ENCODE results near the gene P2RY13.

P2RY13 gene

DNA sequence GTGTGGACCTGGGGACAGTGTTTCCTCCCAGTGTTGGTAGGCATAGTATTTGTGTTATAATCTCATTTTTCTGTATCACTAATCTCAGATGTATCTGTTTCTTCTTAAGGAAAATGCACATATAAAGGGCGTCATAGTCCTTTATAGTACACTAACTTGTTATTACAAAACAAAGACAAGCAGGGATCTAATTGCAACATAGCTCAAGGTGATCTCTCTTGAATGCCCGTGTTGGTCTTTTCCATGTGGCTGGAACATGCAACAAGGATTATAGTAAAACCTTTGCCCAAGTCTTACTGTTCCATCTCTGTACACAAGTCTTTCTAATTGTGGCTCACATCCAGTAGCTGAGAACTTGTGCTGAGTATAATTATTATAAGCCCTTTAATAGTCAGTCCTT, 9.2 kb downstream of the P2RY13 start:
- no peak for DNase-seq (ENCODE audit: low spot score)

DNA sequence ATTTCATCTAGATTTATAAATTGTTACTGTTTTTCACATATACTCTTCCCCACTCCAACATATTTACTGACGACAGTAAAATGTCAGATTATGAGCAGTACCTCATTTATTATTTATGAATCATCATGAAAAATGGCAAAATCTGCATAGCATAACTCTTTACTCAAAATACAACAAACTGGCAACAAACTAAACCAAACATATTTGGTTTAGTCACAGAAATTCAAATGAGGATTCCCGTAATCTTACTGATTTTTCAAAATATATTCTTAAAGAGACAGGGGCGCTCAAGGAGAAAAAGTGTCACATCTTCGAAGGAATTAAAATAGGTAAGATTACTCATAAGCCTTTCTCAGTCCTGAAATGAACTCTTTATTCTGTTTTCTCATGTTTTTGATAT, 9.7 kb downstream of the P2RY13 start:
- DNase-seq (ENCODE audit: low spot score) = peak; percentile 50

DNA sequence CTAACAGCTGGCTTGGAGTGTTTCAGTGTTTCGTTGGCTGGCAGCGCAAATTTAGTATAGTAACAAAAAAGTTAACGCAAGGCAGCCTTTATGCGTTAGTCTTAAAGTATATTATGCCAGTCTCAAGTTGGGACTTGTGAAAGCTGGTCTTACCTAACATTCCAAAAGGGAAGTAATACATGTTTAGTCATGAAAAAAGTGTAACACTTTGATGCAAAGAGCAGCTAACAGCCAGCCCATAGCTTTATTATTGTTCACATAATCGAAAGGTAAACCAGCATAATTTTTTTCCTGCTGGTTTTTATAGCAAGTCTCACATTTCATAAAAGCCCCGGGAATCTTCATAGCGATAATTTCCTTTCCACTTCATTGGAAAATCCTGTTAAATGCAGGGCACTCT, 10.4 kb downstream of the P2RY13 start:
- DNase-seq (ENCODE audit: low spot score) = no peak

DNA sequence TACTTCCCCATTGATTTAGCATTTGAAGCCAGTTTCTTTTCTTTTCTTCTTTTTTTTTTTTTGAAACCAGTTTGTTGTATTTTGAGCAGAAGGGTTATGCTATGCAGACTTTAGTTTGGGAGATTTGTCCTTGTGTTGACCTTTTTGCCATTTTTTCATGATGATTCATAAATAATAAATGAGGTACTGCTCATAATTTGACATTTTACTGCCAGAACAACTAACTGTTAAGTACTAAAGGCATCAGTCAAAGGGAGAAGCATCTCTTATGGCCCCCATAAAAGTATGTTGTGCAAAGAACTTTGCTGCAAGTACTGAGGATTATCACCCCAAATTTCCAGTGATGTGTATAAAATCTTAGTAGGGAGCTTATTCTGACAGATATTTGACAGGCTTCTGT, 11.0 kb downstream of the P2RY13 start:
- DNase-seq (ENCODE audit: low spot score) = no peak

DNA sequence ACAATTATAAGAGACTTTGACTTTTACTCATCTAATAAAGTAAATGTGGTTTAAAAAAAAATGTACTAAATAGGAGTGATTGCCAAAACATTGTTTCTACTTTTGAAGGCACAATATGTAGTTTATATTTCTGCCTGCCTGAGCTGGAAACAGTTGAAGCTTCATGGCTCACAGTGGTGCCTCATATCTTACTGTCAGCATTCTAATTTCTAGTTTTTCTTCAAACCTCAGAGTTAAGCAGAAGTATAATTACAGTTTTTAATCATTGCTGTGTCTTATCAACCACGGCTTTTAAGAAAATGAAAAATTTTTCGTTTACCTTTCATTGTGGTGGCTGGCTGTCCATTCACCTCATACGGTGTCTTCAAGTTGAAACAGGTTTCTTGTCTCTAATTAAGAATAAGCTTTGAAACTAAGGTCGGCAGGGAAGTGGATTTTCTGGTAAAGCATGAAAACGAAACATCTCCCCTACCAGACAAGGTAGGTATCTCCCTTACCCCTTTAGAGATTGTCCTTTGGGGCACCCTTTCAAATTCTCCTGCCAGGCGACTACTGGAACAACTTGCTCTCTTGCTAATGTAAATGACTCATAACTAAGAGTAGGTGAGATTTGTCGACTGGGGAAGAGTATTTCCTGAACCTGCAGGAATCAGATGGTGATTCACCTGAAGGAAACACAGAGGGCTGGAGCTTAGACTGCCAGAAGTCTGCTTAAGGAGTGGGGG, 12.9 kb downstream of the P2RY13 start, which contains the start of gene GPR87:
TSS of gene GPR87 (minus strand) at position 554 of the 725 bp plus-strand sequence. CDS start 16,720 bp downstream, outside the sequence.
- DNase-seq (ENCODE audit: low spot score) = peak; percentile 82

- no peak for DNase-seq (ENCODE audit: low spot score)
These were observed 13.5 kb downstream of the P2RY13 start for GRCh38 chr3:151315846-151316245.

DNA sequence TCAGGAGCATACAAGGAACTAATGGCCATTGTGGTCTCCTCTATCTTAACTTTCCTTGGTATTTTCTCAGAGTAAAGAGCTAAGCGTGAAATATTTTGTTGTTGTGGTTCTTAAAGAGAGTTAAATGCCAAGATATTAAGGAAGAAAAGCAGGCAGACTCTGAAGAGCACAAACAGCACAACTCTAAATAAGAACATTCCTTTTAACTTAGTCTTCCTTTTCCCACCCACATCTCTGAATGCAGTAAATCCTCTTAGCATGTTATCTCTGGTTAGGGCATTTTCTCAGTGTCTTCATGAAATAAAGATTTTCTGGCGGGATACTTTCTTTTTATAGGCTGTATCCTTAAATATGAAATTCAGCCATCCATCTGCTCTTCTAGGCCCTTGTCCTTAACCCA, 14.2 kb downstream of the P2RY13 start:
- DNase-seq (ENCODE audit: low spot score) = no peak

DNA sequence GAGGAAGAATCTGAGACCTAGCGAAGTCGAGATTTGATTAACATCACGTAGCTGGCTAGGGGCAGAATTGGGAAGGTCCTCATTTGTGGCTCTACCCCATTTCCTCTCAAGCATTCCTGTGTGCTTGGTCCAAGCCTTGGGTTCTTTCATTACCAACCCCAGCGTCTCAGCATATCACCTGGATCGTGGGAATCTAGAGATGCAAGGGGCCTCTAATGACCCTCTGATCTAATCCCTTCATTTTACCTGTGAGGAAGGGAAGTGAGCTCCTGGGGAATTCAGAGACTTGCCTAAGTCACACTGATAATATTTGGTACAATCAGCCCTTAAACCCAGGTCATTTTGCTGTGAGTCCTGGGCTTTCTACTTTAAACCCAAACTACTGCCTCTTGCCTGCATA, 14.8 kb downstream of the P2RY13 start:
- DNase-seq (ENCODE audit: low spot score) = no peak

GRCh38 chr3:151314137-151314536, 15.2 kb downstream of the P2RY13 start:
- no peak for DNase-seq (ENCODE audit: low spot score)

DNA sequence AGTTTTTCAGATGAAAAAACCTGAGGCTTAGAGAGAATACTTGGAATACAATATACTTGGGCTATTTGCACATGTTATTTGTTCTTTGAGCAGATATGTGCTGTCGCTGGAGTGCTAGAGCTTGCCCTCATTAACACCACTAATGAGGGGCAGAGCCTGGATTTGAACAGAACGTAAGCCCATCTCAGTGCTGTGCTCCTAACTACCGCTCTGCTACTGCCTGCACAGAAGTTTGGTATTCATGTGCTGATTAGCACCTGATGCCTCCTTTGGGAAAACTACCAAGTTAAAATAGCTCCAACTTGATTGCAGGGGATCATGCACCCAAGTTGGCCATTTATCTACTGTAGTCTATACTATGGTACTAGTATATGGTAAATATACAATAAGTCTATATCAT, 16.4 kb downstream of the P2RY13 start:
- no peak for DNase-seq (ENCODE audit: low spot score)

DNA sequence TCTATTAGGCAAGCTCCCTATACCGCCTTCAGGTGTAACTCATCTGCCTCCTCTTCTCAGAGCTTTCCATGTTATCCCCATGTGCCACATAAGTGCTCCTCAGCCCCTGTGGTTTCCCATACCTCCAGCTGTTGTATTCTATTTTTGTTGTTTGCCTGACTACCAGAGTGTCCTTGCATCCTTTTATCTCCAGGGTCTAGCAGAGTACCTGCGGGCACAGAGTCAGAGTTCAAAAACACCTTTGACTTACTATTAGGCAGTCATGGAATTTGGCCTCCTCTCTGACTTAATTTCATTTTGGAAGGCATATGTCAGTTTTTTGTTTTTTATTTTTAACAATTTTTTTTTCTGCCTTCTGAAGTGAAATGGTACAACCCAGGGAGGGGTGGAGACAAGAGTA, 19.8 kb downstream of the P2RY13 start:
- no peak for DNase-seq (ENCODE audit: low spot score)

GRCh38 chr3:151307583-151308488, 21.5 kb downstream of the P2RY13 start:
- DNase-seq (ENCODE audit: low spot score) = peak; percentile 59

GRCh38 chr3:151307131-151307530, 22.2 kb downstream of the P2RY13 start:
- DNase-seq (ENCODE audit: low spot score) = no peak

- DNase-seq (ENCODE audit: low spot score) = no peak
These were observed 23.1 kb downstream of the P2RY13 start for GRCh38 chr3:151306168-151306810.

DNA sequence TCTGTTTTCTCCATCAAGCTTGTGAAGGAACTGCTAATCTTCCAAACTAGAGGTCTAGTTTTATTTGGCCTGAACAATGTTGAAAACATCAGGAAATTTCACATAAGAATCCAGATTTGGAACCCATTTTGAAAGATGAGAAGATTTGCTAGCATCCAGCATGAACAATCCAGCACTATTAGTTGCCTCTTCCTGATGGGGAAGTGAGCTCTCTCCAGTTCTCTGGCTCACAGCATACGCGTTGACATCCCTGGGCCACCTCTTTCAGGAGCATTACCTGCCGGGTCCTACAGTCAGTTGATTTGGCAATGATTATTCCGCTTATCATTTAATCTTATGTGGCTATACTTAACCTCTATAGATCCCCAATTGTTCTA, 23.6 kb downstream of the P2RY13 start:
- no peak for DNase-seq (ENCODE audit: low spot score)

- DNase-seq (ENCODE audit: low spot score) = peak; percentile 64
These were observed 24.1 kb downstream of the P2RY13 start for GRCh38 chr3:151305060-151305774.

- DNase-seq (ENCODE audit: low spot score) = no peak
These were observed 25.6 kb downstream of the P2RY13 start for GRCh38 chr3:151303751-151304150.

- DNase-seq (ENCODE audit: low spot score) = peak; percentile 44
These were observed 27.6 kb downstream of the P2RY13 start for GRCh38 chr3:151301787-151302186.

DNA sequence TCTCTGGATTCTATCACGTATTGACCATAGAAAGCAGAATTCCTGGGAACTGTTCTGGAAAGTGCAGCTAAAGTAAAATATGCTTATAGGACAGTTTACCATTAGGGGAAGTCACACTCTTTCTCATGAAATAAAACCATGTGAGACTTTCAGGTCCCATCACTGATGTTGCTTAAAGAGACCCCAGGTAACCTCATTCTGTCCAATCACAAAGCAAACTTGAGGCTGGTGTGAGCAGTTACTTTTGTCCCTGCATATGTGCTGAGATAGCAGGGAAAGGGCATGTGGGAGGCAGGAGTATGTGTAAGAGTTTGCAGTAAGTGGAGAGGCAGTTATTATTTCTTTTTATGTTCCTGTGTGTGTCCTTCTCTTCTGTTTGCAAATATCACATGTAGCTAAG, 28.8 kb downstream of the P2RY13 start:
- no peak for DNase-seq (ENCODE audit: low spot score)

- DNase-seq (ENCODE audit: low spot score) = no peak
These were observed 30.3 kb downstream of the P2RY13 start for GRCh38 chr3:151299006-151299405.

- no peak for DNase-seq (ENCODE audit: low spot score)
These were observed 31.9 kb downstream of the P2RY13 start for GRCh38 chr3:151297429-151297828.

- DNase-seq (ENCODE audit: low spot score) = no peak
These were observed 33.1 kb downstream of the P2RY13 start for GRCh38 chr3:151296226-151296625.
